NCI-H2196 treated with DMSO at 0.1 percent for 48 hours (cell line): ENCODE measurements around the gene MRPS34.

Experiments used
- DNase-seq: peaks from one replicate; lab custom pipeline; 2025; ENCODE audit not compliant: unreplicated experiment; lab: John Stamatoyannopoulos, UW

Gene MRPS34

DNA sequence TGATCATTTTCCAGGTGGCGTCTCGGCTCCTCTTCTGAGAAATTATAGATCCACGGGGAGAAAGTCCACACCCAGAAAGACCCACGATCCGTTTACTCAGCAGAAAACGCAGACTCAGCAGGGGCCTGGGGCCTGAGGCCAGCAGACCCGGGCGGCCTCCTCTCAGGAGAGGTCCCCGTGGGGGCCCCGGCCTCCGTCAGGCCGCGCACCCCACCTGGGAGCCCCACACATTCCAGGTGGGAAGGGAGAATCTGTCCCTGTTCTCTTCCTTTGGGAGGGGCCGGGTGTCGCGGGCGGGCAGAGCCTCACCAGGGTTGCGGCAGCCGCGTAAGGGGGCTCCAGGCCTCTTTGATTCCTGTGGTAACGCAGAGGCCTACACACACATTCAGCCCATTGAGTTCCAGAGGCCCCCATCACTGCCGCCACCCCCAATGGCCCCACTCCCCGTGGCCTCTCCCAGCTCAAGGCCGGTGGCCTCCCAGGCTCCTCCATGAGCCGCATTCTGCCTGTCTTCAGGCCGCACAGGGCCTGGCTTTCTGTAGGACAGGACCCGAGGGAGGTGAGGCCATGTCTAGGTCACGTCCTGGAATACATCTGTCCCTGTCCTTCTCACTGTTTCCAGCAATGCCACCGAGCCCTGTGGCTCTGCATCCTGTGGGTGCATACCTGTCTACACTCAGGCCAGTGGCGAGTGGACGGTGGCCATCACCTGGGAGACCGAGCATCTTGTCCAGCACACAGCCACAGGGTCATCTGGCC, 22.2 kb upstream of the MRPS34 start:
- no peak for DNase-seq

- DNase-seq = no peak
Observed at GRCh38 chr16:1794221-1794871, 21.4 kb upstream of the MRPS34 start.

- DNase-seq = no peak
Observed at GRCh38 chr16:1793578-1794220, 20.8 kb upstream of the MRPS34 start, which contains the start of gene IGFALS. Gene IGFALS, minus strand, starts transcription at chr16:1793705. Its CDS starts 53 bp downstream, at chr16:1793652.

DNA sequence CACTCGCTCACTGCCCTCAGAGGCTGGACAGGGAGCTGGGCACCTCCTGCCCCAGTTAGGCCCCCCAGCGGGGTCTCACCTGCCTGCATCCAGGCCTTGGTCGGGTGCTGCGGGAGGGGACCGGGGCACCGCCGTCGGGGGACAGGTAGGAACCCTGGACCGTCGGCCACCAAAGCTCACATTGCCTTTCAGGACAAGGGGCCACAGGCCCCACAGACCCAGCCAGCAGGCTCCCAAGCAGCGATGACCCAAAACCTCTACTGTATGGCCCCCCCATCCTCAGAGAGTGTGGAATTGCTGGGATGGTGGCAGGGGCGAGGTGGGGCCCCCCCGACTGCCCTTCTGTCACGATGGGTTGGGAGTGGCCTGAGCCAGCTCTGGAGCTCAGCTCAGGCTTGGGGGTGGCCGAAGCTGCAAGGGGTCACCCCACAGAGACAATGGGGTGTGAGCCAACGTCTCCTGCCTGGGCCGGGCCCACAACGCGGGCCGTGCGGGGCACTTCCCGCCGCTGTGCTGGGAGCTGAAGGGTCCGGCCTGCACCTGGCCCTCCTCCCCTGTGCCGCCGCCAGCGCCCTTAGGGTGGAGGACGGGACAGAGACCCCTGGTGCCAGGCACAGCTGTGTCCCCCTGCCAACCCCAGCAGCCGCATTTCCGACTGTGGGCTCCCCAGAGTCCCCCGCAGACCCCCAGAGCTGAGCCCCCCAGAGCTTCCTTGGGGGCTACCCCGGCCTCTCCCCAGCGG, 20.1 kb upstream of the MRPS34 start:
- DNase-seq = no peak

DNA sequence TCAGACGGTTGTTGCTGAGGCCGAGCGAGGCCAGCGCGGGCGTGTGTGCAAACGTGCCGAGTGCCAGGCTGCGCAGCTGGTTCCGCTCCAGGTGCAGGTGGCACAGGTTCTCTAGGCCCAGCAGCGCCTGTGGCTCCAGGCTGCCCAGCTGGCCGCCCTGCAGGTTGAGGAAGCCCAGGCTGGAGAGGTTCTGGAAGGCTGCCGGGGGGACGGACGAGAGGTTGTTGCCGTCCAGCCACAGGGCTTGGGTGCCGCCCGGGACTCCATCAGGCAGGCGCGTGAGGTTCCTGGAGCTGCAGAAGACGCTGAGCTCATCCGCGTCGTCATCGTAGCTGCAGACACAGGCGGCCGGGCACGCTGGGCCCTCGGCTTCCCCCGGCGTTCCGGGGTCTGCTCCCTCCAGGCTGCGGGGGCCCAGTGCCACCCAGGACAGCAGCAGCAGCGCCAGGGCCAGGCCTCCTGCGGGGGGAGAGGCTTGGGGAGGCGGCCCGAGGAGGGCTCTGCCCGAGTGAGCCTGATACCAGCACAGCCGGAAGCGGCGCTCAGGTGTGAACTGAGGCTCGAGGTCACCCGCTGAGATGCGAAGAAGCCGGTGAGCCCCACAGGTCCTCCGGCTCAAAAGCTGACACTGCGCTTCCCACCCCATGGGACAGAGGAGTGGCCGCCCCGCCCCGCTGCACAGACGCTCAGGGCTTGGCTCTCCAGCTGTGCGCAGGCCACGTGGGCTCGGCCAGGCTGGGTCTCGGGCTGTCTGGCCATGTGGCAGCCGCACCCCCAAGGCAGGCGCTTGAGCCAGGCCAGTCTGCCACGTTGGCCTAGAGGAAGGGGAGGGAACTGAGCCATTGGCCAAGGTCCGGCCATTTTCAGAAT, 19.2 kb upstream of the MRPS34 start:
- no peak for DNase-seq

DNA sequence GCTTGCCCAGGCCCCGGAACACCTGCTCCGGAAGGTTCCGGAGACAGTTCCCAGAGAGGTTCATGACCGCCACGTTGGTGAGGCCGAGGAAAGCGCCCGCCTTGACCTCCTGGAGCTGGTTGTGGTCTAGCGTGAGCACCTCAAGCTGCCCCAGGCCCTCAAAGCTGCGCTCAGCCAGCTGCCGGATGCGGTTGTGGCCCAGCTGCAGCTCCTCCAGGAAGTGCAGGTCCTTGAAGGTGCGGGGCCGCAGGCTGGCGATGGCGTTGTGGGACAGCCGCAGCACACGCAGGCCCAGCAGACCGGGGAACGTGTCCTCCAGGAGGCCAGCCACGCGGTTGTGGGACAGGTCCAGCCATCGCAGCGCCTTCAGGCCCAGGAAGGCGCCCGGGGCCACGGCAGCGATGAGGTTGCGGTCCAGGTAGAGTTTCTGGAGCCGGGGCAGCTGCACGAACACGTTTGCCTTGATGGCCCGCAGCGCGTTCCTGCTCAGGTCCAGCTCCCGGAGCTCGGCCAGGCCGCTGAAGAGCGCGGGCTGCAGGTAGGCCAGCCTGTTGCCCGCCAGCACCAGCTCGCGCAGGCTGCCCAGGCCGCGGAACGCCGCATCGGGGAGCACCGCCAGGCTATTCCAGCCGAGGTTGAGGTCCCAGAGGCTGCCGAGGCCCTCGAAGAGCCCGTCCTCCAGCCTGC, 18.5 kb upstream of the MRPS34 start:
- no peak for DNase-seq

DNA sequence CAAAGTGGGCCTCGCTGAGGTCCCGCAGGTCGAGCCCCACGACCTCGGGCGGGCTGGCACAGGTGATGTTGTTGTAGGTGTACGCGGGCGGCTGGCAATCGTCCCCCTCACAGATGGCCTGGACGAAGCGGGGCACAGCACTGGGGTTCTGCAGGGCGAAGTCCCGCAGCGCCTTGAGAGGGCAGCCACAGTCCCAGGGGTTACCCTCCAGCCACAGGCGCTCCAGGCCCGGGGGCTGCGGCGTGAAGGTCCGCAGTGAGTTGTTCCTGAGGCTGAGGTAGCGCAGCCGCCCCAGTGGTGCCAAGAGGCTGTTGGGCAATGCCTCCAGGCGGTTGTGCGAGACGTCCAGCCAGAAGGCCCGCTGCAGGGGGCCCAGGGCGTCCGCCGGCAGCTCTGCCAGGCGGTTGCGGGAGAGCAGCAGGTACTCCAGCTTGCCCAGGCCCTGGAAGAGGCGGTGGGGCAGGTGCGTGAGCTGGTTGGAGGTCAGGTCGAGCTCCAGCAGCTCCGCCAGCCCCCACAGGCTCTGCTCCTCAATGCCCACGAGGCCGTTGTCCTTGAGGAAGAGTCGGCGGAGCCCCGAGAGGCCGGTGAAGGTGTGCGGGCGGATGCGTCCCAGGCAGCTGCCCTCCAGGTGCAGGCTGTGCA, 17.8 kb upstream of the MRPS34 start:
- DNase-seq = no peak

DNA sequence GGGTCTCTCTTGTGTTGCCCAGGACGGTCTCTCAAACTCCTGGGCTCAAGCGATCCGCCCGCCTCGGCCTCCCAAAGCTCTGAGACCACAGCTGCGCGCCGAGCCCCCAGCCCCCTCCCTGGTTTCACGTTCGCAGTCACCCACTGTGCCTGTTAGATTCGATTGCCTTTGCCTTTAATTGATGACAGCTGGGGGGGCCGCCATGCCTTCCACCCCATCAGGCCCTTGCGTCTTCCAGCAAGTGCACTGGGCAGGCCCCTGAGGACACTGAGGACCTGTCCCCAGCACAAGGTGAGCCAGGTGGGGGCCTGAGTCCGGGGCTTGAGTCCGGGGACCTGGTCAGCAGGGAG, 17.3 kb upstream of the MRPS34 start:
- no peak for DNase-seq

- DNase-seq = no peak
Observed at GRCh38 chr16:1789643-1790045, 16.7 kb upstream of the MRPS34 start.

GRCh38 chr16:1788708-1789100, 15.8 kb upstream of the MRPS34 start:
- DNase-seq = no peak

DNA sequence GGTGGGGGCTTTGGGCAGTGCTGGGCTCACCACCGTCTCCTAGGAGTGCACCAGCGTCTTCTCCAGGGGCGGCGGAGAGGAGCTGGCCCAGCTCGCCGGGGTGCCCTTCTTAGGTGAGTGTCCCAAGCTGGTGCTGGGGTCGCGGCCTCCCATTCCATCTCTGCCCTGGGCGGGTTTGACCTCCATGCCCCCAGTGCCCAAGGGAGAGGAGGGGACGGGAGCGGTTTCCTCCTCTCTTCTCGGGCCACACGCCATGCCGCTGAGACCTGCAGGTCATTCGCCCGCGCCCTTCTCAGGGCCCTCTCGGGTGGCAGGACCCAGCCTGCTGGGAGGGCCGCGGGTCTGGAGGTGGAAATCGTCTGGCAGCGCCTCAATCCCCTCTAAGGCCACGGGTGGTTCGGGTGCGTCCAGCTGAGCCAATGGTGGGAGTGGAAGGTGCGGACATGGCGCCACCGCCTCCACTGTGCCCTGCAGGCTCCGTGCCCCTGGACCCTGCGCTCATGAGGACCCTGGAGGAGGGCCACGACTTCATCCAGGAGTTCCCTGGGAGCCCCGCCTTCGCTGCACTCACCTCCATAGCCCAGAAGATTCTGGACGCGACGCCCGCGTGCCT, 15.3 kb upstream of the MRPS34 start:
- no peak for DNase-seq

DNA sequence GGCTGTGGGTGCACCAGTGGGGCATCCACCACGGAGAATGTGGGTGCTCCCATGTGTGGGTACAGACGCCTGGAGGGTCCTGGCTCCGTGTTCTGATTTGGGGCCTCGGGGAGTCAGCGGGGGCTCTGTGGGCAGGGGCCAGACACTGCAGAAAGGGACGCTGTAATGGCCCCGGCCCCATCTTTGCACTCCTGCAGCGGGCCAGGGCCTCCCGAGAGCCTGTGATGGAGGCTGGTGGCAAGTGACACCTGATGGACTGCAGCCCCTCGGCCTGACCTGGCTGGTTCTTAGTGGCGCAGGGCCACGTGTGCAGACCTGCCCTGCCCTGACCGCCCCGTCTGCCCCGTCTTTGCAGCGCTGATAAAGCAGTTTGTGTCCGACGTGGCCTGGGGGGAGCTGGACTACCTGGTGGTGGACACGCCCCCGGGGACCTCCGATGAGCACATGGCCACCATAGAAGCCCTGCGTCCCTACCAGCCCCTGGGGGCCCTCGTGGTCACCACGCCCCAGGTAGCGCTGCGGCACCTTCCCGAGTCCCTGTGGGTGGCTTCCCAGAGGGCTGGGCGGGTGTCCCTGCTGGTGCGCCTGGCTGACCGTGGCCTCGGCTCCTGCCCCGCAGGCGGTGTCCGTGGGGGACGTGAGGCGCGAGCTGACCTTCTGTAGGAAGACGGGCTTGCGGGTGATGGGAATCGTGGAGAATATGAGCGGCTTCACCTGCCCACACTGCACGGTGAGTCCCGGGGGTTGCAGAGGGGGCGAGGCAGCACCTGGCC, 14.6 kb upstream of the MRPS34 start:
- no peak for DNase-seq

DNA sequence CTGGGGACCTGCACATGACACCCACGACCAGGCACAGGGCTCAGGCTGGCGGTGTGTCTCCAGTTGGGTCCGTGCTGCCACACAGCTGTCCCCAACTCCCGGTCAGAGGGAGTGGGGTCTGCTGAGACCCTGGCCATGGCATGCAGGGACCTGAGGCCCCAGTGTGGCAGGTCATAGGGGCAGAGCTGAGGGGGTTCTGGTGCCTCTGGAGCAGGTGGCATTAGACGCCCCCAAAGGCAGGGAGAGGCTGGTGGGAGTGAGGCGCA, 14.1 kb upstream of the MRPS34 start:
- DNase-seq = no peak

DNA sequence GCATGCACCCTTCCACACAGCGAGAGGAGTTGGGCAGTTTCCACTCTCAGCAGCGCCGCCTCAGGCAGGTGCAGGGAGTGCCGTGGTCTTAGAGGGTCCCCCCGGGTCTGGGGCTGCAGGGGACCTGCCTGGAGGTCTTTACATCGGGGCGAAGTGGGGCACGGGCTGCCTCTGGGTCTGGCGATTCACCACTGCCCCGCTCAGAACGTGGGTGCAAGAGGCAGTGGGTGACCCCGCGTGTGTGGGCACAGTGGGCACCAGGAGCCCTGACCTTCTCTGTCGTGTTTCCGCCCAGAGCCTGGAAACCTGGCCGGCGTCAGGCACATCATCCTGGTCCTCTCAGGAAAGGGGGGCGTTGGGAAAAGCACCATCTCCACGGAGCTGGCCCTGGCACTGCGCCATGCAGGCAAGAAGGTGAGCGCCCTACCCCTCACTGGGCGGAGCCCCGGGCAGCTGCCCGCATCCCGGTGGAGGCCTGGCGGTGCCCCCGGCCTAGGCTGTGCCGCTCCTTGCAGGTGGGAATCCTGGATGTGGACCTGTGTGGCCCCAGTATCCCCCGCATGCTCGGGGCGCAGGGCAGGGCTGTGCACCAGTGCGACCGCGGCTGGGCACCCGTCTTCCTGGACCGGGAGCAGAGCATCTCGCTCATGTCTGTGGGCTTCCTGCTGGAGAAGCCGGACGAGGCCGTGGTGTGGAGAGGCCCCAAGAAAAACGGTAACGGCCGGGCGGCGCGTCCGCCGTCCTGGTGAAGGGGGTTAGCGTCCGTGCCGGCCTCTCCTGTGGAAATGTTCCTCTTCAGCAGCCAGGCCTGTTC, 13.5 kb upstream of the MRPS34 start:
- no peak for DNase-seq

DNA sequence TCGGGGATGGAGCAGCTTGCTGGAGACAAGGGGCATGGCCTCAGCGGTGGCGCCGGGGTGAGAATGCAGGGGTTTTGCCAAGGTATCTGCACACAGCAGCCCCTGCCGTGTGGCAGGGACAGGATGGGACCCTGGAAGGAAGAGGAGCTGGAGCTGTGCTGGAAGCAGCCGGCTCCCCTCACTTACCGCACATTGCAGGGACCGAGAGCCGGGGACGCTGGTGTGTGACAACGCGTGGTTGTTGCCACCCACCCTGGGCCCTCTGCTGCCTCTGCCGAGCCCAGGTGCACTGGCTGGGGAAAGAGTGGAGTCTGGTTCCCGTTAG, 12.9 kb upstream of the MRPS34 start:
- no peak for DNase-seq

GRCh38 chr16:1784977-1785845, 12.3 kb upstream of the MRPS34 start:
- DNase-seq = no peak
